Measurements from ENCODE around the gene SAMD4B. TPM values are rescaled to one million over a fixed set of nuclear protein-coding genes. Genes with fewer than 3 reads are reported as not detected.
A peak's percentile ranks its signal among the peaks of the same experiment; 100 is the strongest.

SAMD4B gene
- total RNA-seq = 85.0 and 85.5 TPM in 2 replicates

- peaks cover 50% of the 10 kb centered on the region for H3K79me2 ChIP-seq (ENCODE audit: insufficient read depth, low read length)
- peak within 1 kb of the TSS; percentile 87 for H3K4me3 ChIP-seq (ENCODE audit: insufficient read depth, low read length)
- TF ChIP-seq, protein P1, sequence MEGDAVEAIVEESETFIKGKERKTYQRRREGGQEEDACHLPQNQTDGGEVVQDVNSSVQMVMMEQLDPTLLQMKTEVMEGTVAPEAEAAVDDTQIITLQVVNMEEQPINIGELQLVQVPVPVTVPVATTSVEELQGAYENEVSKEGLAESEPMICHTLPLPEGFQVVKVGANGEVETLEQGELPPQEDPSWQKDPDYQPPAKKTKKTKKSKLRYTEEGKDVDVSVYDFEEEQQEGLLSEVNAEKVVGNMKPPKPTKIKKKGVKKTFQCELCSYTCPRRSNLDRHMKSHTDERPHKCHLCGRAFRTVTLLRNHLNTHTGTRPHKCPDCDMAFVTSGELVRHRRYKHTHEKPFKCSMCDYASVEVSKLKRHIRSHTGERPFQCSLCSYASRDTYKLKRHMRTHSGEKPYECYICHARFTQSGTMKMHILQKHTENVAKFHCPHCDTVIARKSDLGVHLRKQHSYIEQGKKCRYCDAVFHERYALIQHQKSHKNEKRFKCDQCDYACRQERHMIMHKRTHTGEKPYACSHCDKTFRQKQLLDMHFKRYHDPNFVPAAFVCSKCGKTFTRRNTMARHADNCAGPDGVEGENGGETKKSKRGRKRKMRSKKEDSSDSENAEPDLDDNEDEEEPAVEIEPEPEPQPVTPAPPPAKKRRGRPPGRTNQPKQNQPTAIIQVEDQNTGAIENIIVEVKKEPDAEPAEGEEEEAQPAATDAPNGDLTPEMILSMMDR (IDR thresholded peaks at IDR 0.05; ENCODE audit: extremely low read depth, low read depth, low read length) = peak; percentile 53
- peaks cover 17% of the 10 kb centered on the region for H3K4me1 ChIP-seq (ENCODE audit: insufficient read depth, low read length)
- peak within 1 kb of the TSS; percentile 96 for H3K4me2 ChIP-seq (ENCODE audit: insufficient read depth, low read length)
- peaks cover 17% of the 10 kb centered on the region for H4K20me1 ChIP-seq (ENCODE audit: insufficient read depth, low read length)
- H3K9me3 ChIP-seq (ENCODE audit: low read depth, low read length) = no peaks in the 10 kb centered on the region
- peak within 1 kb of the TSS; percentile 96 for H2AFZ ChIP-seq (ENCODE audit: low read length)
- H3K27ac ChIP-seq (ENCODE audit: low read depth, low read length) = peak within 1 kb of the TSS; percentile 74
- H3K36me3 ChIP-seq (ENCODE audit: insufficient read depth, low read length) = no peaks in the 10 kb centered on the region
- DNase-seq (ENCODE audit: insufficient read length, low spot score, missing footprints) = peak; percentile 100
- no peaks in the 10 kb centered on the region for H3K27me3 ChIP-seq (ENCODE audit: insufficient read depth, low read length)
These were observed at the start of gene SAMD4B for GRCh38 chr19:39341719-39342604. TSS of gene SAMD4B (plus strand) at chr19:39342421. CDS start at chr19:39356894, 14,473 bp downstream.

DNA sequence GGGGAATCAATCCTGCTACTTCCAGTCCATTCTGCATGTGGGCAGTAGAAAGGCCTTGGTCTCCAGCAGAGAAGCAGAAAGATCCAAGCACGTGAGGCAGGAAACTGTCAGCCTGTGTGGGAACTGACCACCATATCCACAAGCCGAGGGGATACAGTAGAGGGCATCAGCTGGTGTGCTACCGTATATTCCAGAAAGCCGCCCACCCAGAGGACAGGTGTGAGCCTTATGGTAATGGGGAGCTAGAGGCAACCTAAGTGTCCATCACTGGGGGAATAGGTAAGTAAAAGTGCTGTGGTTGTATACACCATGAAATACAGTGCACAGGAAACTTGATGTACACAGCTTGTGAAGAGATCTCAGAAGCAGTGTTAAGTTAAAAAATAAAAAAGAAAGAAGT is 48.8 kb upstream of the SAMD4B start:
- H2AFZ ChIP-seq (ENCODE audit: low read length) = no peak overlapping the region
- TF ChIP-seq, protein P1 (IDR thresholded peaks at IDR 0.05; ENCODE audit: extremely low read depth, low read depth, low read length) = no peak
- no peaks in the 10 kb centered on the region for H3K4me1 ChIP-seq (ENCODE audit: insufficient read depth, low read length)
- H4K20me1 ChIP-seq (ENCODE audit: insufficient read depth, low read length) = no peaks in the 10 kb centered on the region
- H3K9me3 ChIP-seq (ENCODE audit: low read depth, low read length) = no peaks in the 10 kb centered on the region
- no peak for DNase-seq (ENCODE audit: insufficient read length, low spot score, missing footprints)
- no peaks in the 10 kb centered on the region for H3K36me3 ChIP-seq (ENCODE audit: insufficient read depth, low read length)
- H3K27me3 ChIP-seq (ENCODE audit: insufficient read depth, low read length) = peaks cover 14% of the 10 kb centered on the region
- H3K4me2 ChIP-seq (ENCODE audit: insufficient read depth, low read length) = no peak overlapping the region
- no peak overlapping the region for H3K27ac ChIP-seq (ENCODE audit: low read depth, low read length)
- H3K79me2 ChIP-seq (ENCODE audit: insufficient read depth, low read length) = no peaks in the 10 kb centered on the region
- no peak overlapping the region for H3K4me3 ChIP-seq (ENCODE audit: insufficient read depth, low read length)

GRCh38 chr19:39296055-39296645 is 46.1 kb upstream of the SAMD4B start, which contains the start of gene IFNL1:
TSS of gene IFNL1 (plus strand) at chr19:39296407. CDS start at chr19:39296422, 15 bp downstream.
- H4K20me1 ChIP-seq (ENCODE audit: insufficient read depth, low read length) = no peaks in the 10 kb centered on the region
- H3K9me3 ChIP-seq (ENCODE audit: low read depth, low read length) = no peaks in the 10 kb centered on the region
- peaks cover 8% of the 10 kb centered on the region for H3K27me3 ChIP-seq (ENCODE audit: insufficient read depth, low read length)
- H3K4me2 ChIP-seq (ENCODE audit: insufficient read depth, low read length) = no peak within 1 kb of the TSS
- TF ChIP-seq, protein P1 (IDR thresholded peaks at IDR 0.05; ENCODE audit: extremely low read depth, low read depth, low read length) = no peak
- H3K79me2 ChIP-seq (ENCODE audit: insufficient read depth, low read length) = no peaks in the 10 kb centered on the region
- H3K27ac ChIP-seq (ENCODE audit: low read depth, low read length) = no peak within 1 kb of the TSS
- no peaks in the 10 kb centered on the region for H3K4me1 ChIP-seq (ENCODE audit: insufficient read depth, low read length)
- no peak within 1 kb of the TSS for H3K4me3 ChIP-seq (ENCODE audit: insufficient read depth, low read length)
- no peak within 1 kb of the TSS for H2AFZ ChIP-seq (ENCODE audit: low read length)
- DNase-seq (ENCODE audit: insufficient read length, low spot score, missing footprints) = no peak
- H3K36me3 ChIP-seq (ENCODE audit: insufficient read depth, low read length) = no peaks in the 10 kb centered on the region

- Histone ChIP-seq H2AFZ (ENCODE audit: low read length) (no peak overlapping the region), H3K27ac (ENCODE audit: low read depth, low read length) (no peak overlapping the region), H3K4me2 (ENCODE audit: insufficient read depth, low read length) (no peak overlapping the region), H3K27me3 (ENCODE audit: insufficient read depth, low read length) (peaks cover 5% of the 10 kb centered on the region), H3K79me2 (ENCODE audit: insufficient read depth, low read length) (no peaks in the 10 kb centered on the region), H3K4me1 (ENCODE audit: insufficient read depth, low read length) (no peaks in the 10 kb centered on the region), H3K9me3 (ENCODE audit: low read depth, low read length) (no peaks in the 10 kb centered on the region), H3K4me3 (ENCODE audit: insufficient read depth, low read length) (no peak overlapping the region), H3K36me3 (ENCODE audit: insufficient read depth, low read length) (no peaks in the 10 kb centered on the region), H4K20me1 (ENCODE audit: insufficient read depth, low read length) (no peaks in the 10 kb centered on the region)
- TF ChIP-seq, protein P1 (IDR thresholded peaks at IDR 0.05; ENCODE audit: extremely low read depth, low read depth, low read length) = no peak
- peak; percentile 37 for DNase-seq (ENCODE audit: insufficient read length, low spot score, missing footprints)
These were observed 45.3 kb upstream of the SAMD4B start for GRCh38 chr19:39296906-39297305.

All from osteoblast (primary cell).